HG03175 (cell line): Measurements from ENCODE around the gene KDM5B.
"Not testable (repeated sequence)": the region's sequence is repeated elsewhere in the genome, so short reads cannot be mapped to it uniquely, and the experiment has no call there.

Experiments
- ATAC-seq: cut with Tn5 transposase; IDR thresholded peaks from one replicate; pipeline ENCODE4 v1.9.1; 2021; ENCODE audit warnings: mild to moderate bottlenecking, moderate library complexity; ENCODE audit not compliant: unreplicated experiment

Gene KDM5B

DNA sequence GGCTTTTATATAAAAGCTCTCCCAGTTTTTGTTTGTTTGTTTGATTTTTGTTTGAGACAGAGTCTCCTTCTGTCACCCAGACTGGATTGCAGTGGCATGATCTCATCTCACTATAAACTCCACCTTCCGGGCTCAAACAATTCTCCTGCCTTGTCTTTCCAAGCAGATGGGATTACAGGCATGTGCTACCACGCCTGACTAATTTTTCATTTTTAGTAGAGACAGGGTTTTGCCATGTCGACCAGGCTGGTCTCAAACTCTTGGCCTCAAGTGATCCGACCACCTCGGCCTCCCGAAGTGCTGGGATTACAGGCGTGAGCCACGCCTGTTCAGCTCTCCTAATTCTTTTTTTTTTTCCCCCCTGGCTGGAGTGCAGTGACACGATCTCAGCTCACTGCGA, 6.9 kb upstream of the KDM5B start:
- no peak for ATAC-seq

DNA sequence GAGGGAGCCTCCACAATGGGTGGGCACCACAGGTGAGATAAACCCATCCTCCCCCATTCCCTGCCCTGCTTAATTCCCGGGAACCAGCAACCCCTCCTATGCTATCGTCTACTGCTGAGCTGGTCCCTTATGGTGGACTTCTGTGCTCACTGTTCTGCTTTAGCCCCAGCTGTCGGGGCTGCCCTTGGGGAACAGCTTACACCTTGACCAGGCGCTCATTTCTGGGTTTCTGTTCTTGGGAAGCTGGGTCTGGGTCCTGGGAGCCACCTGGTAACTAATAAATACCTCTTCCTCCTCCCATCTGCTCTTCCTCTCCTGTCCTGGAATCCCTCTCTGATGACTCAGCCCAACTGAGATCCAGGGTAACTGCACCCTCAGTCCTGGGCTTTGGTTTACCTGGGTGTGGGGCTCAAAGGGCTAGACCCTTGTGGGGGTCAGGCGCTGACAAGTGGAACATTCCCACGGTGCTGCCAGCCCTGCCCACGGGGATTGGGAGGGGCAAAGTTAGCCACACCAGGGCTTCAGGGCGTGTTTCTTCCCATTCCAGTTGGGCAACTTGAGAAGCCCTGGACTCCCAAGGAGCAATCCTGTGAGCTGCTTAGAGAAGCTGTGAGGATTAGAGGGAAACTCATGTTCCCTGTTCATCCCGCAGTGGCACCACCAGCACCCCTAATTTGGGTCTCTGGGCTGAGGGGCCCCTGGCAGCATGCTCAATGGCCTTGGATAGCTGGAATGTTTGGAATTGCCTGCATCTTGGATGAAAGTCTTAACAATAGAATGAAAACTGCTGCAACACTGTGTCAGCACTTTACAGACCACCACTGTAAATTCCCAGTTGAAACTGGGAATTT, 4.2 kb upstream of the KDM5B start:
- ATAC-seq: no peak

DNA sequence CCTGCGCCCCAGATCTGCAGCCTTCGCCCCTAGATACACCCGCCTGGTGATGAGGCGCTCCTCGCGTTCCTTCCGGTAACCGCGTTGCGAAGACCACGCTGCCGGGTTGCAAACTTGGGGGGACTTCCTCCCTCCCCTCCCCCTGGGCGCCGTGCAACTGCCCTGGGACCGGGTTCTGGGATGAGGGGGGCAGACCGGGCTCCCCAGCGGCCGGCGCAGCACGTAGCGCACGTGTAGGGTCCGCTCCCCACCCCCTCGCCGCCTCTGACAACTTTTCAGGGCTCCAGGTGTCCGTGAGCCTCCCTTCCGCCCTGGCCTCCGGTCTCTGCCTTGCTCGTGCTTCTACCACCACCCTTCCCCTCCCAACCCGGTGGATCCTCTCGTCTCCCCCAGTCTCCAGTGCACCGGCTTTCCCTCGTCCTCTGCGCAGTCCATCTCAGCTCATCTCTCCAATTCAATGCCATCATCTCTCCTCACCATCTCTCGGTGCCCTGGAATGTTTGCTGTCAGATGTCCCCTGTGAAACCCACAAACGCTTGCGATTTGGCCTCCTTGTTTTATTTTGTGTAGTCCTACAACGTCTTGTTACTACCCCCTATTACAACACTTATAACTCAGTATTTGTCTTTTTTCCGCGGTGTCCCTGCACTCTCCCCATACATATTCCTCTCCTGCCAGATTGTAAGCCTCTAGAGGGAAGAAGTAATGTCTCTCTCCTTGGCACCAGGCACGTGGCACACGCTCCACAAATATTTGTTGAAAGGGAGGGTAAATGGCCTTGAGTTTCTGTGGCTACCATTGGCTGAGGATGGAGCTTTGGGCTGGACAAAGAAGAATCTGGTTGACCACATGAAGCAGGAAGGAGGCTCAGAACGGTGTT, 3.3 kb upstream of the KDM5B start:
- ATAC-seq: no peak

DNA sequence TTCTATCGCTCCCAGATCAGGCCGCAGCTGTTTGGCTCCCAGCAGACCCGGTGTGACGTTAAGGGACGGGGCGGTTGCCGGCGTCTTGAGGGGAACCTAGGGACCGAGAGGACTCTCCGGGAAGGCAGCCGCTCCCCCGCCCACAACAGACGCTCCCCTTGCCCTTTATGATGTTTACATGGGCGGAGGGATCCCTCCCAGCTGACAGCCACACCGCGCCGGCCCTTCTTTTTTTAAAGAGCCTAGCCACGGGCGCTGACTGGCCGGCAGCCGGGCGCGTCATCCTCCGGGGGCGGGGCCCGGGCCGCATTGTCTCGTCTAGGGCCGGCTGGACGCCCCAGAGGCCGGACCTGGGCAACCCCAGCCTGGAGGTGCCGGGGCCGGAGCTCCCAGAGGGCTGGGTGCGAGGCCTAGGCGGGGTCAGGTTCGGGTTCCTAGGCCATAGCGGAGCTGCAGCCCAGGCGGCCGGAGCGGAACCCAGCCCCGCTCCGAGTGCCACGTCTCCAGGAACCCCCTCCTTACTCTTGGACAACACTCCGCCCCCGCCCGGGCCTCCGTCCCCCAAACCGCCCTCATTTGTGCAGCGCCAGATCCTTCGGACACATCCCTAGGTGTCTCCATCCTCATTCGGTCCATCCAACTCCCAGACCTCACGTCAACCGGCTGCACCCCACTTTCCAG, 2.5 kb upstream of the KDM5B start, which contains the start of gene PCAT6:
PCAT6 (plus strand) TSS at position 340 of the 681 bp plus-strand sequence.
- peak; percentile 80 for ATAC-seq

DNA sequence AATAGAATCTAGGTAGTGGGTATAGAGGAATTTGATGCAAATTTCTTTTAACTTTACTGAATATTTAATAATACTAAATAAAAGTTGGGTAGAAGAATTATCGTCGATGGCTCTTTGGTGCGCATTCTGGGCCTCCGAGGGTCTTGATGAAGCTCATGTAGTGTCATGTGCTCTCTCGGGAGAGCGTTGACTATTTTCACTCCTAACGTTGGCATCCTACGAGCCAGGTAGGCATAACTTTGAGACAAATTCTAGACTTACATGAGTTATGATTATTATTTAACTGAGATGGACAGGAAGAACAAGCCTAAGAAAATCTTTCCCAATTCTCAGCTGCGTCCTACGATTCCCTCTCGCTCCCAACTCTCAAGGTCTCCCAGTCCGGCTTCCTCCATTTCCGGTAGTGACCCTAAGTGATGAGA, 2.0 kb upstream of the KDM5B start:
- ATAC-seq: no peak

DNA sequence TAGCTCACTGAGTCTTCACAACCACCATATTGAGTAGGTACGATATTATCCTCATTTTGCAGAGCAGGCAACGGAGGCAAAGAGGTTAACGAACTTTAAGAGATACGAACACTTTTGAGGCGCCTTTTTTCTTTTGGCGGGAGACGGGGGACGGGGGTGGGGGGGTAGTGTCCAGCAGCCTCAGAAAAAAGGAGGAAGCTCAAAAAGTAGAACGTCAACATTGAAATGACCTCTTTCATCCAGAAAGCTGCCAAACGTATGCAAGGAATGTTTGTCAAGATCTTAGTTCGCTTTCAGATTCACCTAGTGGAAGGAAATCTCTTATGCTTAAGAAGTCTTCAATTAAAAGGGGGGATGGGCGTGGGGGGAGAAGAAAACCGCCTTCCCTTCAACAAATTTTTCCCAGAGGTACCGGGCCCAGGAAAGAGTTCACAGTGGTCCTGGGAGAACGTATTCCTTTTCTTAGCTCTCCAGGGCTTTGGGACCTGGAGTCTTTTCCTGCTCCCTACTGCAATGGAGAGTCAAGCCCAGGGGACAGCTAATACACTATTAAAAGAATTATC, 1.5 kb upstream of the KDM5B start:
- ATAC-seq: no peak

DNA sequence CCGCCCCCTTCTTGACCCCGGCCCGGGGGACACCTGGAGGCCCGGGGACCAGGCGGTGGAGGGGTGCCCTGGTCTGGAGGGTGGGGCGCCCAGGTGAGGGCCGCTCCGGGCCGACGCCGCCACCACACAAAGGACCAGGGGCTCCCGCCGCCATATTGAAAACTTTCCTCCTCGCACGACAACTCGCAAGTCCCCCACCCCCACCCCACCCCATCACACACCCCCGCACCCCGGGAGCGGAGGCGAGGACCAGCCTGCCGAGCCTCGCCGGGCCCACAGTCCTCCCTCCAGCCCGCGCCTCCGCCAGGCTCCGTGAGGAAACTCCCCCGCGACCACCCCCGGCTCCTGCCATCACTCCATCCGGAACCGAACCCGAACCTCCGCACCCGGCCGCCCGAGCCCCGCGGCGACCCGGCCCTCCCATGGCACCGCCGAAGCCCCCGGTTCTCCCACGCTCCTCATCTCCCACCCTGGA, 733 bp downstream of the KDM5B start:
- no peak for ATAC-seq

DNA sequence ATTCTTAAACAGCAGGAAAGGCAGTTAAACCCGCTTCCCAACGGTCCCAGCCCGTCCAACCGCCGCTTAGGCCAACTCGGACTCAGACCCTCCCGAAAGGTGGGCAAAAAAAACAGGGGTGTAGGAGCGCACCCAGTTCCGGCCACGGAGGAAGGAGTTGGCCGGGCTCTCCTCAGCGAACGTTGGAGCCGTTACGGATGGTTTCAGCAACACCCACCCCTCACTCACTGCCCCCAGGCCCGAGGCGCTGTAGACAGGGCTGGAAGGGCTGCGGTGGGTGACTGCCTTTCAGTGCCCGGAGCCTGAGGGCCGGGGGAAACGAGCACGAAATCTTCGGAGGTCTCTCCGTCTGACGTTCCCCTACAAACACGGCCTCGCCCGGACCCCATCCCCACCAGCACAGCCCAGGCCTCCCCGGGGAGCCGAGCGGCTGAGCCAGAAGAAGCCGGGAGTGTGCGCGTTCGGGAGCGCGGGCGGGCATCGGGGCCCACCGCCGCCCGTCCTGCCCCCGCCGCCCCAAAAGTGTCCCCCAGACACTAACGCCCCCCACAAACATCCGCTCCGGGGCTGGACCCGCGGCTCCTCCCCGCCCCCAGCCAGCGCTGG, 1.3 kb downstream of the KDM5B start:
- no peak for ATAC-seq

DNA sequence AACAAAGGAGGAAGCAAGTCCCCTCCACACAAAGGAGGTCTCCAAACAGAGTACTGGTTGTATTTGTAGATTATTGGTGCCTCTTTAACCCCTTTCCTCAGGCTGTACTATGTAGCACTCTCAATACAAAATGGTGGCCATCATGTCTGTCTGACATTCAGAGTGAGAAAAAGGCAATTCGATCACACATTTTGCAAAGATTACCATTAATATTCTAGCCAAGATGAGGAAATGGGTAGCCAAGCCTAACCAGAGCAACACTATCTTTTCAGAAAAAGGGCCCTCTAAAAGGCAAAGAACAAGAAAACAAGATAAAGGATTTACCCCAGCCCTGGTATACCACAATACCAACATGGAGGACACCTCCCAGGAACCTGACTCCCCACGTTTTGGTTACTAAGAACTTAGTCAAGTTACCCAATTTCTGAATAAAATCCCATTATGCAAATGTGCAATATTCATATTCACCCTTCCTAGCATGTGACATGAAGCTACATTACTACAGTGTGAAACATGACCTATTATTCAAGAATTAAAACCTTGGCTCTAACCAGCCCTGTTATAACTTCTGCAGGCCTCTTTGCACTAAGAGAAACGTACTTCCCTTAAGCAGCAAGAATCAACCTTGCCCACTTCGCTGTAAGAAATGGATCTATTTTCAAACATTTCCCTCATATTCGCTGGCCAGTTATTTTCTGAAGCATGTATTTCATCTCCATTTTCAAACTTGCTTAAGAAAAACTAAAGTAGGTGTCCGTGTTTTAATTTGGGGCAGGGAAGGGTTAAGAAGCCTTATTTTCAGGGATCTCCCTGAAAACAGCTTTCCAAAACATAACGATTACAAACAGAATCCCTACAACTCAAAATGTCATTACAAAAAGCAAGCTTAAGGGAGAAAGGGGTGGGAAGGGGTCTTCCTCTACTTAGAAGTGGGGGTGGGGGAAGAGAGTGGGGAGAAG, 2.1 kb downstream of the KDM5B start:
- no peak for ATAC-seq

DNA sequence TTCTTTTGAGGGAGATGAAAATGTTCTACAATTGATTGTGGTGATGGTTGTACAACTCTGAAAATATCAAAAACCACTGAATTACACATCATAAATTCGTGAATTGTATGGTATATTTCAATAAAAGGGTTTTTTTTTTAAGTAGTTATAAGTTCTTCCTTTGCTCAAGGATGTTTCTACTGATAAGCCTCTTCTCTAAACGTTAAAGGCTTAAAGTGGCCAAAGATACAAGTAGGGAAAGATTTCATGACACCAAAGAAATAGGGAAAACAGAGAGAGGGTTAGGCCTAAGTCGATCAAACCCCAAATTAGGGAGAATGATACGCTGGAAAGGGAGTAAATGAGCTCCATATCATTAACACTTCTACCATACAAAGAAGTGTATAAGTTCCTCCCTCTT, 4.1 kb downstream of the KDM5B start:
- ATAC-seq: no peak

DNA sequence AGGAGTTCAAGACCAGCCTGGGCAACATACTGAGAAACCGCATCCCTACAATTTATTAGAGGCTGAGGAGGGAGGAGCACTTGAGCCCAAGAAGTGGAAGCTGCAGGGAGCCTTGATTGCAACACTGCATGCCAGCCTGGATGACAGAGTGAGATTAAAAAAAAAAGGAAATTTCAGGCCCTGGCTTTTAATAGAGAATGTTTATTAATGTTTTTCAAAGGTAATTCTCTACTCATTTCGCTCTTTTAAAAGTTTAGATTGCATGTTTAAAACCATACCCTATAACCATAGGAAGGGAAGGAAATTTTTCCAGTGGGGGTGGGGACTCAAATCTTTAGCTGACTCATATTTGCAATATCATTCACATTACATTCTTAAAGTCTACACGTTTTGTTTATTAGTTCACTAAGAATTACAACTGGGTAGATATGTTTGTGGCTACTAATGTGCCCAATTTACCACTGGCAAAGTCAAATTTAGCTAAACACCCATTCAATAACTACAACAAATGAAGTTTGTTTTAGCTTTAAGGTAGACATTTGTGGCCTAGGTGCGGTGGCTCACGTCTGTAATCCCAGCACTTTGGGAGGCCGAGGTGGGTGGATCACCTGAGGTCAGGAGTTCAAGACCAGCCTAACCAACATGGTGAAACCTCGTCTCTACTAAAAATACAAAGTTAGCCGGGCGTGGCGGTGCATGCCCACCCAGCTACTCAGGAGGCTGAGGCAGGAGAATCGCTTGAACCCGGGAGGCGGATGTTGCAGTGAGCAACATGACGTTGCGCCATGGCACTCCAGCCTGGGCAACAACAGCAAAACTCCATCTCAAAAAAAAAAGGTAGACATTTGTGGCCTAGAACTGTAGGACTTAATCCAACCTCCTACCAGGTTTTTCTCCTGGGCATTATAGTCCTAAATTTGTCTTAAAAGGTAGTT, 5.0 kb downstream of the KDM5B start:
- ATAC-seq: no peak

DNA sequence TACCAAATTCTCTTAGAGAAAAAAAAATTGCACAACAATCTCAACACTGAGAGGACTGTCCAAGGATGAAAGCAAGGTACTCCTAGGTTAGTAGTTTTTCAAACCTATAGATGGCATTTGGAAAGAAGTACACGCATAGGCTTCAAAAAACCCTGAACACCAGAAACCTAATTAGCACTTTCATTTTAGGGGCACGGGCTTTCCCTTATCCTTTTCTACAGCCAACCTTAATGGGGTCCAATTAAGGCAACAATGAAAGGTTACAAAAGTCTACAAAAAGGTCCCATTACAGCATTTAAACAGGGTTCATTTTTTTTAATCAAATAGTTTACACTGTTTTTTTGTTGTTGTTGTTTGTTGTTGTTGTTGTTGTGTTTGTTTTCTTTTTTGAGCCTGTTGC, 6.2 kb downstream of the KDM5B start:
- no peak for ATAC-seq

DNA sequence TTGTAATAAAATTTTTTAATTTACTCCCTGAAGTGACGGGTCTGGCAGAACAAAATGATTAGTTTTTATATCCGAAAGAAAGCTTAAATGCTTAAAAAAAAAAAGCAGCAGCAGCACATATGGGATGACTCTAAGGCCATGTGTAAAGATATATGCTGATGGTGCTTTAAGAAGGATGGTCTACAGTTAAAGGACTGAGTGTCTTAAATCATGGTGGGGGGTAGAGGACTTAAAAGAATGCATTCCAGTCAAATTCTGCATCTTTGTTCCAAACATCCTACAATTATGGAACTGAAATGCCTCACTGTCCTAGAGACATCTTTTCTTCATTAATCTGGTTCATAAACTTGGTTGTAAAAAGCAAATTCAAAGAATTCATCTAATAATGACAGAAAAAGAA, 7.0 kb downstream of the KDM5B start:
- no peak for ATAC-seq

DNA sequence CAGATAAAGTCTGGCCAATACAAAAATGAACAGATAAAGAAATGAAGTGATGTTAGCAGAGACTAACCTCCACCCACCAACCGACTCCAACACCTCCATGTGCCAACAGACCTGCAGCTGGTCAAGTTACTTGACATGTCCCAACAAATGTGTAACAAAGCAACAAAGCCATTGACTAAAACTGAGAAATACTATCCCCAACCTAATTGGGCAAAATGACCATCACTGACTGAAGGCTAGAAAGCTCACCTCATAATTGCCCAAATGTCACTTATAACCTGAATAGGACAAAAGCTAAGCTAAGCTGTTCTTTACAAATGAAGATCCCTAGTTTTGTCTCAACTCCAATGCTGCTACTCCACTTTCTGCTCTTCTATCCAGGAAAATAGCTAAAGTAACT, 7.5 kb downstream of the KDM5B start:
- no peak for ATAC-seq

DNA sequence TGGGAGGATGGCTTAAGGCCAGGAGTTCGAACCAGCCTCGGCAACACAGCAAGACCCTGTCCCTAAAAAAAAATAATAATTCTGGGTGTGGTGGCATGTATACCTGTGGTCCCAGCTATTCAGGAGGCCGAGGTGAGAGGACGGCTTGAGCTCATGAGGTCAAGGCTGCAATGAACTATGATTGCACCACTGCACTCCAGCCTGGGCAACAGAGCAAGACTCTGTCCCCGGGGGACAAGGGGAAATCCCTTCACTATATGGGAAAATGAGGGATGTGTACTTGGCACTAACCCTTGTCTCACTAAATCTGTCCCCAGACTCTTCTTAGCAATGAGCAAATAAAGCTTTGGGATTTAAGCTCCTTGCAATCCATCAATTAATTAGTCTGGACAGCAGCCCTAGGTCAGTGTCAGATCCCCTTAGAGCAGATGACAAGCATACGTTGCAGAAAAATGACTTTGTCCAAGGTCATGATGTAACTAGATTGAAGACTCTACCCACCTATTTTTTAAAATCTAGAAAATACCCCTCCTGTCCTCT, 9.4 kb downstream of the KDM5B start:
- no peak for ATAC-seq

DNA sequence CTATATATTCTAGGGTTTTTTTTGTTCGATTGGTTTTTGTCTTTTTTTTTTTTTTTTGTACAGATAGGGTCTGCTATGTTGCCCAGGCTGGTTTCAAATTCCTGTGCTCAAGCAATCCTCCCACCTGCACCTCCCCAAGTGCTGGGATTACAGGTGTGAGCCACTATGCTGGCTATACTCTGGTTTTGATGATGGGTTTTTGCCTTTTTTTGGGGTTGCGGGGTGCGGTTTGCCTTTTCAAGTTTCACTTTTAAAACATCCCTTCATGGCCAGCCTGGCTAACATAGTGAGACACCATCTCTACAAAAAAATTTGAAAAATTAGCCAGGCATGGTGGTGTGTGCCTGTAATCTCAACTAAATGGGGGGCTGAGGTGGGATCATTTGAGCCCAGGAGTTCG, 10.0 kb downstream of the KDM5B start:
- no peak for ATAC-seq

DNA sequence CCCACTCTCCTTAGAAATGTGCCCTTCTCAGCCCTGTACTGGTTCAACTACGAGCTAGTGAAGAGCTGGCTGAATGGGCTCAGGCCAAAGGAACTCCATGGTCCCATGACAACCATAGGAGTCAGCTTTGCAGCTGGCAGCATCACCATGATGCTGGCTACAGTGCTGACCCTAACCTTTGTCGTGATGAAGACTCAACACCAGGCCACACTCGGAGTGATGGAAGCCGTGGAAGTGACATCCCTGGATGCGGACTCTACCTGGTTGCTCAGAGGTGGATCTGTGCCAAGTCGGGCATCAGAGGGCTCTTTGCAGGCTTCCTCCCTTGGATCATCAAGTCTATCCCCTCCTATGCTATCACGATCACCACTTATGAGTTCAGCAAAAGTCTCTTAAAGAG, 11.6 kb downstream of the KDM5B start:
- ATAC-seq: no peak

DNA sequence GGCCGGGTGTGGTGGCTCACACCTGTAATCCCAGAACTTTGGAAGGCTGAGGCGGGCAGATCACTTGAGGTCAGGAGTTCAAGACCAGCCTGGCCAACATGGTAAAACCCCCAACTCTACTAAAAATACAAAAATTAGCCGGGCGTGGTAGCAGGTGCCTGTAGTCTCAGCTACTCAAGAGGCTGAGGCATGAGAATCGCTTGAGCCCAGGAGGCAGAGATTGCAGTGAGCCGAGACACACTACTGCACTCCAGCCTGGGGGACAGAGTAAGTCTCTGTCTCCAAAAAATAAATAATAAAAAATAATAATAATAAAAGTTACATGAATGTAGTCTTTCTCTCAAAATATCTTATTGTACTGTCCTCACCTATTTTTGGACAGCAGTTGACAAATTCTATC, 13.3 kb downstream of the KDM5B start:
- not testable (repeated sequence) for ATAC-seq
